ENCODE measurements around the gene PACRG.
A peak's percentile ranks its signal among the peaks of the same experiment; 100 is the strongest.

PACRG gene

GRCh38 chr6:163342571-163343539, 615.1 kb downstream of the PACRG start:
- no peaks in the 10 kb centered on the region for H3K27me3 ChIP-seq (ENCODE audit: insufficient read depth, poor library complexity, severe bottlenecking)
- no peak overlapping the region for H3K27ac ChIP-seq (ENCODE audit: poor library complexity, severe bottlenecking)
- ATAC-seq (ENCODE audit: low read depth) (no peak), DNase-seq (ENCODE audit: low spot score) (no peak)
- H3K36me3 ChIP-seq (ENCODE audit: low read depth), result no peaks in the 10 kb centered on the region
- peaks cover 7% of the 10 kb centered on the region for H3K4me1 ChIP-seq (ENCODE audit: insufficient read depth, poor library complexity, severe bottlenecking)
- H3K9me3 ChIP-seq (ENCODE audit: severe bottlenecking), result no peaks in the 10 kb centered on the region
- no peak for TF ChIP-seq CTCF (IDR thresholded peaks at IDR 0.05; ENCODE audit: poor library complexity, severe bottlenecking)
- H3K4me3 ChIP-seq (ENCODE audit: severe bottlenecking), result no peak overlapping the region

GRCh38 chr6:163343609-163344008, 615.8 kb downstream of the PACRG start:
- TF ChIP-seq CTCF (IDR thresholded peaks at IDR 0.05; ENCODE audit: poor library complexity, severe bottlenecking), result no peak
- Histone ChIP-seq H3K36me3 (ENCODE audit: low read depth) (no peaks in the 10 kb centered on the region), H3K4me3 (ENCODE audit: severe bottlenecking) (no peak overlapping the region), H3K9me3 (ENCODE audit: severe bottlenecking) (no peaks in the 10 kb centered on the region), H3K27me3 (ENCODE audit: insufficient read depth, poor library complexity, severe bottlenecking) (no peaks in the 10 kb centered on the region), H3K4me1 (ENCODE audit: insufficient read depth, poor library complexity, severe bottlenecking) (peaks cover 7% of the 10 kb centered on the region), H3K27ac (ENCODE audit: poor library complexity, severe bottlenecking) (no peak overlapping the region)
- DNase-seq (ENCODE audit: low spot score) (no peak), ATAC-seq (ENCODE audit: low read depth) (no peak)

GRCh38 chr6:163344411-163344810, 616.6 kb downstream of the PACRG start:
- H3K27ac ChIP-seq (ENCODE audit: poor library complexity, severe bottlenecking), result no peak overlapping the region
- no peaks in the 10 kb centered on the region for H3K36me3 ChIP-seq (ENCODE audit: low read depth)
- H3K27me3 ChIP-seq (ENCODE audit: insufficient read depth, poor library complexity, severe bottlenecking), result no peaks in the 10 kb centered on the region
- no peak for TF ChIP-seq CTCF (IDR thresholded peaks at IDR 0.05; ENCODE audit: poor library complexity, severe bottlenecking)
- ATAC-seq (ENCODE audit: low read depth) (no peak), DNase-seq (ENCODE audit: low spot score) (no peak)
- no peaks in the 10 kb centered on the region for H3K9me3 ChIP-seq (ENCODE audit: severe bottlenecking)
- no peak overlapping the region for H3K4me3 ChIP-seq (ENCODE audit: severe bottlenecking)
- peaks cover 7% of the 10 kb centered on the region for H3K4me1 ChIP-seq (ENCODE audit: insufficient read depth, poor library complexity, severe bottlenecking)

GRCh38 chr6:163345931-163346330, 618.2 kb downstream of the PACRG start:
- DNase-seq (ENCODE audit: low spot score) (no peak), ATAC-seq (ENCODE audit: low read depth) (no peak)
- Histone ChIP-seq H3K4me1 (ENCODE audit: insufficient read depth, poor library complexity, severe bottlenecking) (peaks cover 7% of the 10 kb centered on the region), H3K27ac (ENCODE audit: poor library complexity, severe bottlenecking) (no peak overlapping the region), H3K36me3 (ENCODE audit: low read depth) (no peaks in the 10 kb centered on the region), H3K27me3 (ENCODE audit: insufficient read depth, poor library complexity, severe bottlenecking) (no peaks in the 10 kb centered on the region), H3K4me3 (ENCODE audit: severe bottlenecking) (no peak overlapping the region), H3K9me3 (ENCODE audit: severe bottlenecking) (no peaks in the 10 kb centered on the region)
- no peak for TF ChIP-seq CTCF (IDR thresholded peaks at IDR 0.05; ENCODE audit: poor library complexity, severe bottlenecking)

GRCh38 chr6:163346497-163346961, 618.8 kb downstream of the PACRG start:
- Histone ChIP-seq H3K4me1 (ENCODE audit: insufficient read depth, poor library complexity, severe bottlenecking) (peaks cover 7% of the 10 kb centered on the region), H3K27me3 (ENCODE audit: insufficient read depth, poor library complexity, severe bottlenecking) (no peaks in the 10 kb centered on the region), H3K4me3 (ENCODE audit: severe bottlenecking) (no peak overlapping the region), H3K9me3 (ENCODE audit: severe bottlenecking) (no peaks in the 10 kb centered on the region), H3K36me3 (ENCODE audit: low read depth) (no peaks in the 10 kb centered on the region), H3K27ac (ENCODE audit: poor library complexity, severe bottlenecking) (peak overlapping the region; percentile 4)
- ATAC-seq (ENCODE audit: low read depth), result no peak
- TF ChIP-seq CTCF (IDR thresholded peaks at IDR 0.05; ENCODE audit: poor library complexity, severe bottlenecking), result no peak
- no peak for DNase-seq (ENCODE audit: low spot score)
